Measurements from ENCODE around the gene RBM38.

RBM38 gene

DNA sequence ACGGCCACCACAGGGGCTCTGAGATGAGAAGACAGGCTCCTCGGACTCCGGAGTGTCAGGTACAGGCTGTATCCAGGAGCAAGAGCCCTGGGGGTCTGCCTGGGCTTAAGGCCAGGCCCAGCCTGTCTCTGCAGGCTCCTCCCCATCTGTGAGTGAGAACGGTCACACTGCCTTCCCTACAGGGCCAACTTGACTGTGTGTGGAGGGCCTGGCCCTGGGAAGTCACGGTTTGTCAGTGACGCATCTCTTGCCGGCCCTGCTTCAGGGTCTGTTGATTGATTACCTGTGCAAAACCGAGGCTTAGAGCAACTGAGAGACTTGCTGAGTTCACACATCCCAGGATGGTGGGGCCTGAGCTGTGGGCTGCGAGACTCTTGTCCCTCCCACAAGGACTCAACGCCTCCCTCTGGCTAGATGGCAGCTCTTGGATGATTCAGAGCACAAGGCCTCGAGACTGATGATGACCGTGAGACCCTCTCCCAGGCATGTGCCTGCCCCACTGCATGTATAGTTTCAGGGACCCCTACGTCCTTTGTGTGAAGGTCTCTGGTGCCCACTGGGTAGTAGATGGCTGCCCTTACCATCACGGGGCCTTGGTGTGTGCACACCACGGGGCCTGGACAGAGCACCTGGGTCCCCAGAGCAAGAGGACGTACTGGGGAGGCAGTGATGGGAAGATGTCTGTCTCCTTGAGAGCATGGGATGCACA lies 5.9 kb downstream of the RBM38 start:
- TF ChIP-seq CTCF (IDR thresholded peaks at IDR 0.05), result no peak

GRCh38 chr20:57397693-57398108 lies 6.5 kb downstream of the RBM38 start:
- no peak for TF ChIP-seq CTCF (IDR thresholded peaks at IDR 0.05)

- no peak for TF ChIP-seq CTCF (IDR thresholded peaks at IDR 0.05)
Measured at GRCh38 chr20:57398231-57398821, 7.1 kb downstream of the RBM38 start.

DNA sequence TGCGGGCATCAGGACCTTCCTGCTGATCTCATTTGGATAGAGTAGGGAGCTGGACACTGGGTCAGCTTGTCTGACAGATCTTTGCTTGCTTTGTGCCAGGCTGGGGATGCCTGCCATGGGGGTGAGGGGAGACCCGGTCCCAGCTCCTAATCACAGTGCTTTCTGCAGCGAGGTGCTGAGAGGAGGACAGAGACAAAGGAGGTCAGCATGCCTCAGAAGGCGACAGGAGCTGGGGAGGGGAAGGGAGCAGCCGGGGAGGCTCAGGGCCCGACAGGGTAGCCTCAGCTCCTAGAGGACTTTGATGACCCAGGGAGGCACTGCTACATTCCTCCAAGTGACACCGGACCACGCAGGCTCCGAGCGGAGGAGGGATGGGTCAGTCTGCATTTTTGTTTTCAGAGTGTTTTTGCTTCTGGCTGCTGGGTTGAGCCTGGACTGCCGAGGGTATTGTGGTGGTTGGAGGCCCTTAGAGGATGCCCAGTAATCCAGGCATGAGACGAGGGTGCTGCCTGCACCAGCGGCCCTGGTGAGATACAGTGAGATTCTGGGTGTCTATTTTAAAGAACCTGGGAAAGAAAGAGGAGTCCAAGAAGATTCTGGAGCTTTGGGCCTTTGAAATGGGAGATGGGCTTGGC lies 7.8 kb downstream of the RBM38 start:
- TF ChIP-seq CTCF (IDR thresholded peaks at IDR 0.05), result no peak

DNA sequence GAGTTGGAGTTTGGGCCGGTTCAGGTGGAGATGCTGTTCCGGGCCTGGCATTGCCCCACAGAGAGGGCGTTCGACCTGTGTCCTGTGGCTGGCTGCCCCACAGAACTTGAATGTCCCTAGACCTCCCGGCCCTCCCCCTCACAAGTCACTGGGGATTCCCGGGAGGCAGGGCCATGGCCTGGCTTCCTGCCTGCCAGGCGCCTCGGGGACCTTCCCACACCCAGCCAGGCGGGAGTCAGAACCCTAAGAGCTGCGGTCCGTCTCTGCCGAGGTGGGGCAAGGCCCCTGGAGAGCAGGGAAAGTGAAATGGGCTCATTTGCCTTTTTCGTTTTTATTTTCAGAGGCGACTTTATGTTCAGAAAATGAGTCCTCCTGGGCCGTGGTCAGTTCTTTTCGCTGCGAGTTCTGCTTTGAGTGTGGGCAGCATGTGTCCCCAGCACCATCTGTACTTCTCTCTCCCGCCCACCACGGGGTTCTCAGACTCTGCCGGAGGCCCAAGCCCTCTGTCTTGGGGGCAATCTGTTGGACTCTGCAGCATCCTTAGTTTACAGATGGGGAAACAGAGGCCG lies 8.5 kb downstream of the RBM38 start:
- no peak for TF ChIP-seq CTCF (IDR thresholded peaks at IDR 0.05)

GRCh38 chr20:57400231-57400701 lies 9.1 kb downstream of the RBM38 start:
- no peak for TF ChIP-seq CTCF (IDR thresholded peaks at IDR 0.05)

GRCh38 chr20:57400821-57401564 lies 9.8 kb downstream of the RBM38 start:
- no peak for TF ChIP-seq CTCF (IDR thresholded peaks at IDR 0.05)
